Neural progenitor cell (in vitro differentiated cells): Measurements from ENCODE around the gene KRT82.

Source experiments
- CTCF ChIP-seq: fragments of 200-600 bp; sonication (generic); IDR thresholded peaks from 2 replicates; pipeline ENCODE4 v1.5.1; 2017; ENCODE audit warnings: antibody characterized with exemption, mild to moderate bottlenecking
- EZH2 ChIP-seq: fragments of 200-600 bp; sonication (generic); IDR thresholded peaks from 2 replicates; pipeline ENCODE4 v1.6.1; 2017; ENCODE audit warnings: antibody characterized with exemption, mild to moderate bottlenecking, moderate library complexity
- EZH2phosphoT487 ChIP-seq: fragments of 200-600 bp; sonication (generic); IDR thresholded peaks from 2 replicates; pipeline ENCODE4 v1.6.1; 2017; ENCODE audit warnings: antibody characterized with exemption

- TF ChIP-seq CTCF (no peak), EZH2 (no peak), EZH2phosphoT487 (no peak)
Observed at GRCh38 chr12:52351196-52352059, 54.7 kb downstream of the KRT82 start.
